Measurements from ENCODE around the gene NBEAL2. TPM values are rescaled to one million over a fixed set of nuclear protein-coding genes. Genes with fewer than 3 reads are reported as not detected.

Gene NBEAL2
- polyA plus RNA-seq, 3 donors, result 10.4 to 622 (median 17.3) TPM

- Histone ChIP-seq H3K27ac (ENCODE audit: low read depth in 1 of 2, low read length in 2 of 2) (peak overlapping the region; percentile 1 to 71), H3K9ac (ENCODE audit: insufficient read depth, low read length, poor library complexity, severe bottlenecking) (no peak overlapping the region), H3K9me3 (replicated peaks in 1 of 2; ENCODE audit: control insufficient read depth in 1 of 2, insufficient read depth in 1 of 2, low read length in 2 of 2) (no peaks in the 10 kb centered on the region), H3K4me2 (replicated peaks; ENCODE audit: extremely low read depth, low read length, poor library complexity, severe bottlenecking) (peak overlapping the region; percentile 6), H3K4me1 (ENCODE audit: control insufficient read depth in 1 of 2, insufficient read depth in 2 of 2, low read length in 2 of 2) (peaks cover 68 to 97% of the 10 kb centered on the region in 2 donors), H3K36me3 (replicated peaks in 1 of 2; ENCODE audit: control insufficient read depth in 1 of 2, insufficient read depth in 2 of 2, low read length in 2 of 2) (peaks cover 12 to 36% of the 10 kb centered on the region in 2 donors), H3K79me2 (ENCODE audit: insufficient read depth, low read length) (peaks cover 100% of the 10 kb centered on the region), H2AFZ (ENCODE audit: insufficient read depth, low read depth, low read length, poor library complexity, severe bottlenecking) (no peak overlapping the region), H4K20me1 (ENCODE audit: insufficient read depth, low read length) (peaks cover 93% of the 10 kb centered on the region), H3K4me3 (replicated peaks in 1 of 3; ENCODE audit: low read depth in 2 of 3, low read length in 3 of 3) (peak overlapping the region in 1 of 3 experiments; percentile 3), H3K27me3 (ENCODE audit: control insufficient read depth in 2 of 2, insufficient read depth in 2 of 2, low read length in 2 of 2) (no peaks in the 10 kb centered on the region)
- WGBS (ENCODE audit: insufficient coverage), result 47% methylated on average over 4 of the region's 6 CpGs
- Mint-ChIP-seq H3K9me3 (no peaks in the 10 kb centered on the region), H3K4me1 (peaks cover 89% of the 10 kb centered on the region), H3K27ac (peak overlapping the region in 5 of 7 donors; percentile 21 to 89 (median 70)), H3K27me3 (ENCODE audit: low read depth in 3 of 3) (no peaks in the 10 kb centered on the region), H3K4me3 (peak overlapping the region in 1 of 2 donors; percentile 53), H3K36me3 (peaks cover 44 to 57% of the 10 kb centered on the region in 2 donors)
- no peak for DNase-seq
- TF ChIP-seq CTCF (IDR thresholded peaks at IDR 0.05), result no peak
- intact Hi-C loops (cut with micrococcal nuclease), result loop anchor here in 1 of 2 donors (10.0 kb wide), 2 partner anchors 254 to 276 kb away; partner anchors contain the start of gene ALS2CL
These were observed 8.3 kb upstream of the NBEAL2 start for GRCh38 chr3:46971151-46971550.

GRCh38 chr3:46971742-46972141 is 7.7 kb upstream of the NBEAL2 start:
- H3K9ac ChIP-seq (ENCODE audit: insufficient read depth, low read length, poor library complexity, severe bottlenecking), result no peak overlapping the region
- peaks cover 99% of the 10 kb centered on the region for H3K79me2 ChIP-seq (ENCODE audit: insufficient read depth, low read length)
- H4K20me1 ChIP-seq (ENCODE audit: insufficient read depth, low read length), result peaks cover 87% of the 10 kb centered on the region
- Mint-ChIP-seq H3K4me3 (peak overlapping the region in 1 of 2 donors; percentile 53), H3K27me3 (ENCODE audit: low read depth in 3 of 3) (no peaks in the 10 kb centered on the region), H3K4me1 (peaks cover 84% of the 10 kb centered on the region), H3K36me3 (peaks cover 43 to 57% of the 10 kb centered on the region in 2 donors), H3K9me3 (no peaks in the 10 kb centered on the region), H3K27ac (peak overlapping the region; percentile 21 to 88 (median 70))
- WGBS (ENCODE audit: insufficient coverage), result no CpG with 5 or more reads among the region's 1 CpG
- no peaks in the 10 kb centered on the region for H3K27me3 ChIP-seq (ENCODE audit: control insufficient read depth in 2 of 2, insufficient read depth in 2 of 2, low read length in 2 of 2)
- peak overlapping the region in 1 of 3 experiments; percentile 3 for H3K4me3 ChIP-seq (replicated peaks in 1 of 3; ENCODE audit: low read depth in 2 of 3, low read length in 3 of 3)
- no peak overlapping the region for H2AFZ ChIP-seq (ENCODE audit: insufficient read depth, low read depth, low read length, poor library complexity, severe bottlenecking)
- peaks cover 12 to 36% of the 10 kb centered on the region in 2 donors for H3K36me3 ChIP-seq (replicated peaks in 1 of 2; ENCODE audit: control insufficient read depth in 1 of 2, insufficient read depth in 2 of 2, low read length in 2 of 2)
- H3K27ac ChIP-seq (ENCODE audit: low read depth in 1 of 2, low read length in 2 of 2), result peak overlapping the region in 1 of 2 donors; percentile 71
- peak overlapping the region; percentile 6 for H3K4me2 ChIP-seq (replicated peaks; ENCODE audit: extremely low read depth, low read length, poor library complexity, severe bottlenecking)
- no peak for TF ChIP-seq CTCF (IDR thresholded peaks at IDR 0.05)
- peaks cover 68 to 91% of the 10 kb centered on the region in 2 donors for H3K4me1 ChIP-seq (ENCODE audit: control insufficient read depth in 1 of 2, insufficient read depth in 2 of 2, low read length in 2 of 2)
- H3K9me3 ChIP-seq (replicated peaks in 1 of 2; ENCODE audit: control insufficient read depth in 1 of 2, insufficient read depth in 1 of 2, low read length in 2 of 2), result no peaks in the 10 kb centered on the region
- intact Hi-C loops (cut with micrococcal nuclease), result loop anchor here in 1 of 2 donors (10.0 kb wide), 2 partner anchors 253 to 277 kb away; partner anchors contain the start of gene ALS2CL
- peak in 1 of 3 donors; percentile 42 for DNase-seq

Measured in CD14-positive monocyte (primary cell).